Renal cortex interstitium (tissue), 11 donors: Measurements from ENCODE around the gene PTPN1. TPM values are rescaled to one million over a fixed set of nuclear protein-coding genes. Genes with fewer than 3 reads are reported as not detected.

ENCODE experiments used
- DNase-seq, 11 donors: peaks; one replicate each; pipeline ENCODE4 v3.0.0-alpha.2; 2013; ENCODE audit warnings: low read depth in 9 of 11, low spot score in 4 of 11; ENCODE audit errors: extremely low read depth in 1 of 11
- polyA plus RNA-seq, 3 donors: library from polyadenylated mRNA; unstranded; fragments of 120-200 nt; gene quantifications; one replicate each; pipeline ENCODE4 v1.2.1, GENCODE V29; 2013; ENCODE audit not compliant: insufficient read length in 3 of 3

The PTPN1 gene
- polyA plus RNA-seq, 3 donors = 32.8 to 33.4 (median 32.8) TPM

GRCh38 chr20:50634191-50634590, 124.0 kb downstream of the PTPN1 start:
- DNase-seq = no peak

Other genes with a start within 250 kb of the PTPN1 start
- gene RIPOR3, start 181.2 kb downstream of the PTPN1 start, polyA plus RNA-seq = 10 to 100 TPM in 1 of 3 donors, 1 to 10 TPM in 2; 5.4 to 10.8 (median 5.5) TPM
- gene PARD6B, start 221.2 kb downstream of the PTPN1 start, polyA plus RNA-seq = 10 to 100 TPM; 18.5 to 25.7 (median 20.5) TPM